Kidney (tissue), 14 donors: ENCODE data around the gene SUMF1. TPM values are rescaled to one million over a fixed set of nuclear protein-coding genes. Genes with fewer than 3 reads are reported as not detected.

ENCODE experiments used
- DNase-seq, 5 donors: peaks; one replicate each; pipeline ENCODE4 v3.0.0-alpha.2; 2013 to 2020
- FAIRE-seq: peaks from 2 replicates; lab custom pipeline; 2012; peaks lifted over from hg19 to GRCh38; lab: Jason Lieb, UNC
- H3K27ac ChIP-seq, 2 donors: one replicate each; pipeline ENCODE4 v1.7.0; 2013; ENCODE audit warnings: low read depth in 2 of 2, low read length in 2 of 2, inconsistent platforms in 1 of 2
- H3K27me3 ChIP-seq: one replicate; pipeline ENCODE4 v1.7.1; 2013; ENCODE audit warnings: low read length, inconsistent platforms; ENCODE audit not compliant: control insufficient read depth, insufficient read depth
- H3K36me3 ChIP-seq, 3 donors: one replicate each; pipeline versions ENCODE4 v1.7.0 to v1.7.1; 2013; ENCODE audit warnings: low read length in 3 of 3, control low read depth in 1 of 3, inconsistent platforms in 1 of 3; ENCODE audit not compliant: insufficient read depth in 3 of 3, control insufficient read depth in 2 of 3
- H3K4me1 ChIP-seq, 3 donors: one replicate each; pipeline versions ENCODE4 v1.7.0 to v1.7.1; 2013; ENCODE audit warnings: low read length in 3 of 3, inconsistent platforms in 1 of 3, low read depth in 1 of 3; ENCODE audit not compliant: control insufficient read depth in 2 of 3, insufficient read depth in 2 of 3
- H3K4me3 ChIP-seq, 3 donors: one replicate each; pipeline versions ENCODE4 v1.7.0 to v1.8.1; 2013; ENCODE audit warnings: low read length in 3 of 3, control low read depth in 1 of 3, inconsistent platforms in 1 of 3
- H3K9ac ChIP-seq, 3 donors: one replicate each; pipeline versions ENCODE4 v1.7.0 to v1.7.1; 2013; ENCODE audit warnings: low read length in 3 of 3, control low read depth in 1 of 3, inconsistent platforms in 1 of 3
- H3K9me3 ChIP-seq, 3 donors: one replicate each; pipeline versions ENCODE4 v1.7.0 to v1.7.1; 2013; ENCODE audit warnings: low read length in 3 of 3, control low read depth in 1 of 3, inconsistent platforms in 1 of 3; ENCODE audit not compliant: control insufficient read depth in 2 of 3, insufficient read depth in 1 of 3
- intact Hi-C: fragments of 100-400 bp; cut with DNase I; formaldehyde crosslinking; loops from one replicate; pipeline ENCODE4 v1.11.1; 2022
- polyA plus RNA-seq: library from polyadenylated mRNA; stranded (reverse); fragments of 350-450 nt; fragmentation: Illumina TruSeq; extraction: RNeasy Lipid Tissue Mini Kit (QIAGEN cat#74804); gene quantifications from one replicate; pipeline ENCODE4 v1.2.3, GENCODE V29; 2014; ENCODE audit warnings: low read depth, low replicate concordance; ENCODE audit not compliant: insufficient read depth
- total RNA-seq: library from RNA; stranded (reverse); fragmentation: NEBNext Ultra II Directional; extraction: Animal tissue kit (Norgen Biotek cat#: 25700); gene quantifications from one replicate; pipeline ENCODE4 v1.2.1, GENCODE V29; 2021
- TF ChIP-seq, protein P1 (sequence below): IDR thresholded peaks from 3 replicates; pipeline ENCODE4 v1.5.1; 2012; ENCODE audit warnings: mild to moderate bottlenecking, moderate library complexity, borderline replicate concordance; ENCODE audit not compliant: insufficient read depth; ENCODE audit errors: extremely low read depth
- donor health status: control.
- donor health status: control.
- donor health status: control.
- donor health status: control.
- donor health status: control.
- donor health status: DM: yes; HTN: yes; CAD: no.
- donor health status: Normal renal cell carcinoma (clear cell type).

The SUMF1 gene
- total and polyA plus RNA-seq, 2 donors from 2014 or later = 50.1 to 50.6 TPM

DNA sequence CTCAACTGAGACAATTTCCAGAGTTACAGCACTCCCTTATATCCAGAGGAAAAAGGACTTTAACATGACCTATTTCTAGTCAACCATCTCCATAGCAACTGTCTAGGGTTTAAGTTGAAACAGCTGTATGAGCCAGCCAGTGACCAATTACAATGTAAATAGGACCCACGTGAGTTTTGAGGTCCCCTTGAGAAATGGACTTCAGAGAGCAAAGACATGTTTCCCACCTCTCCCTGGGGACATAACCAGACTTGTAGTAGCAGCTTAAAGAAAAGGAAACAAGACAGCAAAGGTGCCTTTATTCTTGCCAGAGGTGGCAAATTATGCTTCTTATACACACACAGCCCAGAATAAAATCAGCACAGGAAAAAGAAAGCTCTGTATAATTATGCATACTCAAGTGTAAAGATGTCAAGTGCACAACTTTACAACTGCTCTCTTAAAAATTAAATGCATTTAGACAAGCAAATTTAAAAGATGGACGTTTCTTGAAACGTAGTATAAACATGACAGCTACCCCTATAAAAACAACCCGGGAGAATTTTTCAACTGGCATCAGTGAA is 40.2 kb downstream of the SUMF1 start:
- FAIRE-seq (no peak), DNase-seq (peak in 3 of 5 donors; percentile 61 to 94 (median 90))
- Histone ChIP-seq H3K27me3 (no peaks in the 10 kb centered on the region), H3K9me3 (peaks cover 0 to 3% (median 1%) of the 10 kb centered on the region in 3 donors), H3K27ac (no peak overlapping the region), H3K36me3 (no peaks in the 10 kb centered on the region), H3K4me3 (no peak overlapping the region), H3K4me1 (peaks cover 2 to 3% (median 3%) of the 10 kb centered on the region in 3 donors), H3K9ac (no peak overlapping the region)
- intact Hi-C loops = no loop called here
- TF ChIP-seq, protein P1, sequence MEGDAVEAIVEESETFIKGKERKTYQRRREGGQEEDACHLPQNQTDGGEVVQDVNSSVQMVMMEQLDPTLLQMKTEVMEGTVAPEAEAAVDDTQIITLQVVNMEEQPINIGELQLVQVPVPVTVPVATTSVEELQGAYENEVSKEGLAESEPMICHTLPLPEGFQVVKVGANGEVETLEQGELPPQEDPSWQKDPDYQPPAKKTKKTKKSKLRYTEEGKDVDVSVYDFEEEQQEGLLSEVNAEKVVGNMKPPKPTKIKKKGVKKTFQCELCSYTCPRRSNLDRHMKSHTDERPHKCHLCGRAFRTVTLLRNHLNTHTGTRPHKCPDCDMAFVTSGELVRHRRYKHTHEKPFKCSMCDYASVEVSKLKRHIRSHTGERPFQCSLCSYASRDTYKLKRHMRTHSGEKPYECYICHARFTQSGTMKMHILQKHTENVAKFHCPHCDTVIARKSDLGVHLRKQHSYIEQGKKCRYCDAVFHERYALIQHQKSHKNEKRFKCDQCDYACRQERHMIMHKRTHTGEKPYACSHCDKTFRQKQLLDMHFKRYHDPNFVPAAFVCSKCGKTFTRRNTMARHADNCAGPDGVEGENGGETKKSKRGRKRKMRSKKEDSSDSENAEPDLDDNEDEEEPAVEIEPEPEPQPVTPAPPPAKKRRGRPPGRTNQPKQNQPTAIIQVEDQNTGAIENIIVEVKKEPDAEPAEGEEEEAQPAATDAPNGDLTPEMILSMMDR = no peak

DNA sequence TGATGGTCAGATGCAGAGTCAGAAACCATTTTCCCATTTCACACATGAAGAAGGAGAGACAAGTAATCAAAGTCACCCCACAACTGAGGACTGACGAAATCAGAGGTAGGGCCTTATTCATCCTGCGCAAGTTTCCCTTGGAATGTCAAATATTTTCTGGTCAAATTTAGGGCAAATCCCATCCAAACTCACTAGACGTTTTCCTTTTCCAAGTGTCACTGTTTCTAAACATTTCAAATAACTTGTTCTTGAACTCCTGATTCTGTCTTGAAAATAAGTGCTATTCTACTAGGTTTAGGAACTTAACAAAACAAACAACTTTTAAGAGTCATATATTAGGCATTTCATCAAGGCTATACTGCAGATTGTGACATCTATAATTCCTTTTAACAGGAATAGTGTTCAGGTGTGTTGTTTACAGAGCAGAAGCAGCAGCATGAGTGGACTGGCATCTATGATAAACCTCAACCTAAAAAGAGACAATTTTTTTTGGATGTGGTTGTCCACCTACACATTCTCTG is 40.7 kb downstream of the SUMF1 start:
- Histone ChIP-seq H3K4me3 (no peak overlapping the region), H3K27ac (no peak overlapping the region), H3K9ac (no peak overlapping the region), H3K27me3 (no peaks in the 10 kb centered on the region), H3K9me3 (no peaks in the 10 kb centered on the region), H3K4me1 (peaks cover 2 to 3% (median 3%) of the 10 kb centered on the region in 3 donors), H3K36me3 (no peaks in the 10 kb centered on the region)
- peak in 1 of 5 donors; percentile 69 for DNase-seq
- no peak for FAIRE-seq
- TF ChIP-seq, protein P1 = no peak
- intact Hi-C loops = no loop called here

DNA sequence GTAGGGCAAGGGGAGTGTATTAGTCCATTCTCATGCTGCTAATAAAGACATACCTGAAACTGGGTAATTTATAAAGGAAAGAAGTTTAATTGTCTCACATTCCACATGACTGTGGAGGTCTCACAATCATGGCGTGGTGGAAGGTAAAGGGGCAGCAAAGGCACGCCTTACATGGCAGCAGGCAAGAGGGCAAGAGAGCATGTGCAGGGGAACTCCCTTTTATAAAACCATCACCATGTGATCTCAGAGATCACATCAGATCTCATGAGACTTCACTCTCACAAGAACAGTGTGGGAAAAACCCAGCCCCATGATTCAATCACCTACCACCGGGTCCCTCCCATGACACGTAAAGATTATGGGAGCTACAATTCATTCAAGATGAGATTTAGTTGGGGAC is 41.4 kb downstream of the SUMF1 start:
- DNase-seq = peak in 1 of 5 donors; percentile 20
- H3K27me3 ChIP-seq = no peaks in the 10 kb centered on the region
- intact Hi-C loops = no loop called here
- H3K27ac ChIP-seq = no peak overlapping the region
- no peak overlapping the region for H3K4me3 ChIP-seq
- no peaks in the 10 kb centered on the region for H3K36me3 ChIP-seq
- TF ChIP-seq, protein P1 = no peak
- FAIRE-seq = no peak
- peaks cover 2 to 3% (median 3%) of the 10 kb centered on the region in 3 donors for H3K4me1 ChIP-seq
- no peak overlapping the region for H3K9ac ChIP-seq
- no peaks in the 10 kb centered on the region for H3K9me3 ChIP-seq
